Measurements from ENCODE around the gene LAIR1. TPM values are rescaled to one million over a fixed set of nuclear protein-coding genes. Genes with fewer than 3 reads are reported as not detected.
"Not testable (repeated sequence)": the region's sequence is repeated elsewhere in the genome, so short reads cannot be mapped to it uniquely, and the experiment has no call there.

Gene LAIR1
- polyA plus RNA-seq, 1 donor (not counting 4 experiments of a cell fraction or from before 2014, with no cell fraction given): not detected

DNA sequence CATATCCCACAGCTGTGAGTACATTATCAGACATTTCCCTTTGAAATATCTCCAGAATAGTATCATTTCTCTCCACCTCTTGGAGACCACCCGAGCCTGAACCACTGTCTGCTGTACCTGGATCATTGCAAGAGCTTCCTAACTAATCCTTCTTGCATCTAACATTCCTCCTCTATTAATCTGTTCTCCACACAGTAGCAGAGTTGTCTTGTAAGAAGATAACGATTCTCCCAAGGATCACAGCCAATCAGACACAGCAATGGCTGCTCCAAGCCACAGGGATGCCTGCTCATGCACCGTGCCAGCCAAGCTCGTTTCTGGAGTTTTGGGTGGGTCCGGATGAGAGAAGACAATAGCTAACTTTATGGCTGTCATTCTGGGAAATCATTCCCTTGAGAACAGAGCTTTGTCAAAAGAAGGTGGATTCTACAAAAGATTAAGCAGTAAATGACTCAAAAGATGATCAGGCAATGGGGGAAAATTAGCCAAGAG is 14.5 kb upstream of the LAIR1 start:
- no peak overlapping the region for H3K4me3 ChIP-seq (ENCODE audit: control insufficient read depth in 2 of 3, extremely low read depth in 1 of 3, insufficient read depth in 2 of 3, low read depth in 1 of 3, low read length in 3 of 3)
- no peak overlapping the region for H3K4me2 ChIP-seq (ENCODE audit: control insufficient read depth, extremely low read depth, insufficient read depth, low read depth, low read length)
- H3K36me3 ChIP-seq (ENCODE audit: control insufficient read depth in 2 of 2, extremely low read depth in 1 of 2, insufficient read depth in 2 of 2, low read length in 2 of 2): no peaks in the 10 kb centered on the region
- DNase-seq (ENCODE audit: low read depth, low spot score) (no peak), FAIRE-seq (no peak)
- no peaks in the 10 kb centered on the region for H3K27me3 ChIP-seq (ENCODE audit: control insufficient read depth, extremely low read depth, insufficient read depth, low read length)
- H3K9me3 ChIP-seq (ENCODE audit: control insufficient read depth, low read depth, low read length): peaks cover 1% of the 10 kb centered on the region
- H2AFZ ChIP-seq (ENCODE audit: control insufficient read depth, low read length): no peak overlapping the region
- no peaks in the 10 kb centered on the region for H4K20me1 ChIP-seq (ENCODE audit: control insufficient read depth, extremely low read depth, insufficient read depth, low read length)
- no peaks in the 10 kb centered on the region for H3K9me1 ChIP-seq (ENCODE audit: control insufficient read depth, extremely low read depth, insufficient read depth, low read length)
- H3K79me2 ChIP-seq (ENCODE audit: control insufficient read depth, insufficient read depth, low read length): no peaks in the 10 kb centered on the region
- no peak overlapping the region for H3K9ac ChIP-seq (ENCODE audit: control insufficient read depth, extremely low read depth, insufficient read depth, low read length)
- dilution Hi-C loops (cut with MboI; ENCODE audit: extremely low pct_ligation_motif_present, low sequenced_read_pairs): no loop called here
- H3K4me1 ChIP-seq (ENCODE audit: control insufficient read depth, extremely low read depth, insufficient read depth, low read length): no peaks in the 10 kb centered on the region
- TF ChIP-seq EZH2 (IDR thresholded peaks at IDR 0.05; ENCODE audit: low read length): no peak
- TF ChIP-seq, protein P1, sequence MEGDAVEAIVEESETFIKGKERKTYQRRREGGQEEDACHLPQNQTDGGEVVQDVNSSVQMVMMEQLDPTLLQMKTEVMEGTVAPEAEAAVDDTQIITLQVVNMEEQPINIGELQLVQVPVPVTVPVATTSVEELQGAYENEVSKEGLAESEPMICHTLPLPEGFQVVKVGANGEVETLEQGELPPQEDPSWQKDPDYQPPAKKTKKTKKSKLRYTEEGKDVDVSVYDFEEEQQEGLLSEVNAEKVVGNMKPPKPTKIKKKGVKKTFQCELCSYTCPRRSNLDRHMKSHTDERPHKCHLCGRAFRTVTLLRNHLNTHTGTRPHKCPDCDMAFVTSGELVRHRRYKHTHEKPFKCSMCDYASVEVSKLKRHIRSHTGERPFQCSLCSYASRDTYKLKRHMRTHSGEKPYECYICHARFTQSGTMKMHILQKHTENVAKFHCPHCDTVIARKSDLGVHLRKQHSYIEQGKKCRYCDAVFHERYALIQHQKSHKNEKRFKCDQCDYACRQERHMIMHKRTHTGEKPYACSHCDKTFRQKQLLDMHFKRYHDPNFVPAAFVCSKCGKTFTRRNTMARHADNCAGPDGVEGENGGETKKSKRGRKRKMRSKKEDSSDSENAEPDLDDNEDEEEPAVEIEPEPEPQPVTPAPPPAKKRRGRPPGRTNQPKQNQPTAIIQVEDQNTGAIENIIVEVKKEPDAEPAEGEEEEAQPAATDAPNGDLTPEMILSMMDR (optimal IDR thresholded peaks at IDR 0.05 in 1 of 3, IDR thresholded peaks at IDR 0.05 in 1 of 3, conservative IDR thresholded peaks at IDR 0.05 in 1 of 3; ENCODE audit: extremely low read depth in 1 of 3, insufficient read depth in 2 of 3, low read length in 3 of 3): no peak
- H3K27ac ChIP-seq (ENCODE audit: control insufficient read depth, insufficient read depth, low read length): no peak overlapping the region

DNA sequence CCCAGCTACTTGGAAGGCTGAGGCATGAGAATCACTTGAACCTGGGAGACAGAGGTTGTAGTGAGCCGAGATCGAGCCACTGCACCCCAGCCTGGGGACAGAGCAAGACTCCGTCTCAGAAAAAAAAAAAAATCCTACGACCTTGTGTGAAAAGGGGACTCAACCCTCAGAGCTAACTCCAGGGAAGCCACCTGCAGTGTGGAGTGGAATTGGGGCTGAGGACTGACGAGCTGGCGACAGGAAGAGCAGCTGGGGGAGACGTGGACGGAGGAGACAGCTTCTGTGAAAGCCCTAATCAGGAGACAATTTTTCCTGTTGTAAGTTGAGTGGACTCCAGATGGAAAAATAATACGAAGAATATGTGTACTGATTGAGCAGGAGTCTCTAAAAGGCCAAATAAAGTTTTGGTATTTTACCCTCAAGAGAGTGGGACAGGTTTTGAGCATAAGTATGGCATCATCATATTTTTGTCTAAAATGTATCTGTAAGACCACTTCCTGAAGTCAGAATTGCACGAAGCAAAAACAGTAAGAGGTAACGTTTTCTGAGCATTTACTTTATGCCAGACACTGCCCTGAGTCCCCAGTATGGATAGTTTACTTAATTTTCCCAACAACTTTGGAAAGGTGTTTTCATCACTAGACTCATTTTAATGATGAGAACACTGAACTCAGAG is 12.0 kb upstream of the LAIR1 start:
- dilution Hi-C loops (cut with MboI; ENCODE audit: extremely low pct_ligation_motif_present, low sequenced_read_pairs): no loop called here

DNA sequence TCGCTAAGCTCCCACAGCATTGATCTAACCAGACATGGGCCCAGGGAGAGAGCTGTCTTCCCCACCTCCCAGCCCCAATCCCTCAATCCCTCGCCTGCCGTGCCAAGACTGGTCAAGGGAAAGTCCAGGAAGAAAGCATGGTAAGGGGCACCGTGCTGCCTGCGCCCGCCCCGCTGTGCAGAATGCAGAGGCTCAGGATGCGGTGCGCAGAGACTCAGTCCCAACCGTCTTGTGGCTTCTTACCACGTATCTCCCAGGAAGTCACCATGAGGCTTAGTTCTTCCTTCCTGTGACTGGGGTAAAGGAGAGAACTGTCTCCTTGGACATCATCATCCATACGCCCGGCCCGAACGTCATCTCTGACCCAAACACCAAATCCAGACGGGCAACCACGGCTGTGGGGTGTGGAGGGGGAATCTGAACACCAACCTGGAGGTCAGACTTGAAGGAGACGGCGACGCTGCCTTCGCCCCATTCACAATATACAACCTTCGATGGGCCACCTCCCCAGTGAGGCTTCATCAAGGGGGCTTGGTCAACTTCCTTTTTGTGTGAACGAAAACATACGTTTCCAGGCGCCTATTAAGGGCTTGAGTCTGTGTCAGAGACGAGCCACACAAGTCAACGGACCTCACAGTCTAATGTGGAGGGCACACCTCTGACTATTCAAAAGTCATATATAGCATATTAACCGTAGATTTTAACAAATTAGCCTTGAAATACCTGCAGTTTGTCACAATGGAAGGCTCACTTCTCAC is 10.6 kb upstream of the LAIR1 start:
- H3K27ac ChIP-seq (ENCODE audit: control insufficient read depth, insufficient read depth, low read length); H3K9ac ChIP-seq (ENCODE audit: control insufficient read depth, extremely low read depth, insufficient read depth, low read length); dilution Hi-C loops (cut with MboI; ENCODE audit: extremely low pct_ligation_motif_present, low sequenced_read_pairs); H3K4me2 ChIP-seq (ENCODE audit: control insufficient read depth, extremely low read depth, insufficient read depth, low read depth, low read length); H4K20me1 ChIP-seq (ENCODE audit: control insufficient read depth, extremely low read depth, insufficient read depth, low read length); H3K9me3 ChIP-seq (ENCODE audit: control insufficient read depth, low read depth, low read length); H3K79me2 ChIP-seq (ENCODE audit: control insufficient read depth, insufficient read depth, low read length); H3K36me3 ChIP-seq (ENCODE audit: control insufficient read depth in 2 of 2, extremely low read depth in 1 of 2, insufficient read depth in 2 of 2, low read length in 2 of 2); H3K27me3 ChIP-seq (ENCODE audit: control insufficient read depth, extremely low read depth, insufficient read depth, low read length); H3K4me1 ChIP-seq (ENCODE audit: control insufficient read depth, extremely low read depth, insufficient read depth, low read length); DNase-seq (ENCODE audit: low read depth, low spot score); H2AFZ ChIP-seq (ENCODE audit: control insufficient read depth, low read length); H3K4me3 ChIP-seq (ENCODE audit: control insufficient read depth in 2 of 3, extremely low read depth in 1 of 3, insufficient read depth in 2 of 3, low read depth in 1 of 3, low read length in 3 of 3); FAIRE-seq; H3K9me1 ChIP-seq (ENCODE audit: control insufficient read depth, extremely low read depth, insufficient read depth, low read length): not testable (repeated sequence)

More for the DNA sequence above, 12.0 kb upstream of the LAIR1 start:
- Histone ChIP-seq H4K20me1 (ENCODE audit: control insufficient read depth, extremely low read depth, insufficient read depth, low read length) (no peaks in the 10 kb centered on the region), H3K9me1 (ENCODE audit: control insufficient read depth, extremely low read depth, insufficient read depth, low read length) (no peaks in the 10 kb centered on the region), H3K27me3 (ENCODE audit: control insufficient read depth, extremely low read depth, insufficient read depth, low read length) (no peaks in the 10 kb centered on the region), H3K79me2 (ENCODE audit: control insufficient read depth, insufficient read depth, low read length) (no peaks in the 10 kb centered on the region), H3K9ac (ENCODE audit: control insufficient read depth, extremely low read depth, insufficient read depth, low read length) (no peak overlapping the region), H3K4me3 (ENCODE audit: control insufficient read depth in 2 of 3, extremely low read depth in 1 of 3, insufficient read depth in 2 of 3, low read depth in 1 of 3, low read length in 3 of 3) (no peak overlapping the region), H3K9me3 (ENCODE audit: control insufficient read depth, low read depth, low read length) (peaks cover 1% of the 10 kb centered on the region), H3K4me2 (ENCODE audit: control insufficient read depth, extremely low read depth, insufficient read depth, low read depth, low read length) (no peak overlapping the region), H3K27ac (ENCODE audit: control insufficient read depth, insufficient read depth, low read length) (no peak overlapping the region), H3K4me1 (ENCODE audit: control insufficient read depth, extremely low read depth, insufficient read depth, low read length) (no peaks in the 10 kb centered on the region), H2AFZ (ENCODE audit: control insufficient read depth, low read length) (no peak overlapping the region), H3K36me3 (ENCODE audit: control insufficient read depth in 2 of 2, extremely low read depth in 1 of 2, insufficient read depth in 2 of 2, low read length in 2 of 2) (no peaks in the 10 kb centered on the region)
- DNase-seq (ENCODE audit: low read depth, low spot score) (no peak), FAIRE-seq (no peak)
- TF ChIP-seq, protein P1 (optimal IDR thresholded peaks at IDR 0.05 in 1 of 3, IDR thresholded peaks at IDR 0.05 in 1 of 3, conservative IDR thresholded peaks at IDR 0.05 in 1 of 3; ENCODE audit: extremely low read depth in 1 of 3, insufficient read depth in 2 of 3, low read length in 3 of 3): no peak
- TF ChIP-seq EZH2 (IDR thresholded peaks at IDR 0.05; ENCODE audit: low read length): no peak
